Measurements from ENCODE around the gene GET4.

DNA sequence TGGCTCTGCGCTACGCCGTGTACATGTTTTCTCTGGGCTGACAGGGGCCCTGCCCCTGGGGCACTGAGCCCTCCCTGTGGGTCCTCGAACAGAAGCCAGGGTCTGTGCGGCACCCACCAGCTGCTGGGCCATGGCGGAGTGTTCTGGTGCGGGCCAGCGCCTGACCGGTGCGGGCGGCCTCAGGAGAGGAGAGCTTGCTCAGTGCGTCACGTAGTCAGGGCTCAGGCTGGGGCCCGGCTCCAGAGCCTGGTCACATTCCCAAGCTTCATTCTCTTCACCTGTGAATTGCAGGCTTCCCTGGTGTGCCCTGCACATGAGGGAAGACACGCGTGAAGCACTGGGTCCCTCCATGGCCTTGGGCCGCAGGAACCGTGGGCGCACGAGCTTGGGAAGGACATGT is 15.5 kb downstream of the GET4 start:
- no peak for TF ChIP-seq POLR2A (IDR thresholded peaks at IDR 0.05; ENCODE audit: low read length)
- no peak for TF ChIP-seq GATA1 (IDR thresholded peaks at IDR 0.05; ENCODE audit: low read depth, low read length)

Measured in erythroblast (primary cell).